ENCODE data around the gene PIK3R5.

Gene PIK3R5

DNA sequence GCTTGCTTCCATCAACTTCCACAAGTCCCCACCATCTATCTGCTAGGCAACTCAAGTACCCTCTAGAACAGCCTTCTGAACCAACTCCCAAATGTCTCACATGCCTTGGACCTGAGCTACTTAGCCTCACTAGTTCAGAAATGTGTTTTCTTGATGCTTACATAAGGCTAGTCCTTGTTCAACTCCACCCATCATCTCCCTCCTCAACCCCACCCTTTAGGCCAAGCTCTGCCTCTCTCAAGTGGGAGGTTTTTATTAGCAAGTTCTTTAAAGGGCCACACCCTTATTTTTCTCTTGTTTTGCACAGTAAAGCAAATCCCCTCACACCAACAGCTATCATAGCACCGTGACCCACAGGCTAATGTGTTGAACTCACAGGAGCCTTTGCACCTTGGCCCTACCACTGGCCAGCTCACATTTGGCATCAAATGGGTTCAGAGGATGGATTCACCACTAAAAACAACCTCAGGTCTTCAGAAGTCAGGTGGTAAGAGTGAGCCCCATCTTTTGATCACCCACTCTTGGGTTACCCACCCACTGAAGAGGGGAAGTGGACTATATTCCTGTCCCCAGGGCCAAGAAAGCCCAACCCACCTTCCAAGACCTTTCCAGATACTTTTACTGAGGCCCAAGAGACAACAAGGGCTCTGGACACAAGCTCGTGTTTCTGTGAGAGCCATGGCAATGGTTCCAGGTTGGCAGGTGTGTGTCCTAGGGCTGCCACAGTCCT is 12.2 kb downstream of the PIK3R5 start:
- peak; percentile 32 for DNase-seq (ENCODE audit: low read depth)

DNA sequence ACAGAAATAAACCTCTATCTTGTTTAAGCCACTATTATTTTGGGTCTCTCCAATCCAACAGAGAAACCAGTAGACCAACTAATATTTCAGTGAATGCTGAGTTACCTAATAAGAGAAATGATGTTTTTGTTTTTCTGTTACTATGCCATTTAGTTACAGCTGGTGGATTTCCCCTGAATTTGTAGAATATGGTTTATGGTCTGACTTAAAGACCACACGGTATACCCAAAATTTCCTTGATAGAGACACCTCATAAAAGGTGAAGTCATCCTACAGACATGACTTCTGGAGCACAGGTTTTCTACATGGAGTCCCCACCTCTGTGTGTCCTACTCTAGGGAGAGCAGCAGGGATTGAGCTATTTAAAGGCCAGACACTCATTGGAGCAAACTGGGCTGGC is 13.3 kb downstream of the PIK3R5 start:
- no peak for DNase-seq (ENCODE audit: low read depth)

DNA sequence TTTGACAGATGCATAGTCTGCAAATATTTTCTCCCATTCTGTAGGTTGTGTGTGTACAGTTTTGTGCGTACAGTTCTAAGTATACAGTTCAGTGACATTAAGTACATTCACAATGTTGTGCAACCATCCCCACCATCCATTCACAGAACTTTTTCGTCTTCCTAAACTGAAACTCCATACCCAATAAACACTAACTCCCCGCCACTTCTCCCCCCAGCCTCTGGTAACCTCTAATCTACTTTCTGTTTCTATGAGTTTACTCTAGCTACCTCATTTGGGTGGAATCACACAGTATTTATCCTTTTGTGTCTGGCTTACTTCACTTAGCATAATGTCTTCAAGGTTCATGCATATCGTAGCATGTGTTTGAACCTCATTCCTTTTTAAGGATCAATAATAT is 14.3 kb downstream of the PIK3R5 start:
- no peak for DNase-seq (ENCODE audit: low read depth)

- no peak for DNase-seq (ENCODE audit: low read depth)
These were observed 16.3 kb downstream of the PIK3R5 start for GRCh38 chr17:8949061-8949661.

GRCh38 chr17:8948462-8948861 is 17.0 kb downstream of the PIK3R5 start:
- no peak for DNase-seq (ENCODE audit: low read depth)

- DNase-seq (ENCODE audit: low read depth): no peak
These were observed 18.3 kb downstream of the PIK3R5 start for GRCh38 chr17:8947201-8947600.

- no peak for DNase-seq (ENCODE audit: low read depth)
These were observed 19.0 kb downstream of the PIK3R5 start for GRCh38 chr17:8946476-8946875.

- DNase-seq (ENCODE audit: low read depth): no peak
These were observed 19.4 kb downstream of the PIK3R5 start for GRCh38 chr17:8946071-8946470.

GRCh38 chr17:8944748-8945147 is 20.8 kb downstream of the PIK3R5 start:
- DNase-seq (ENCODE audit: low read depth): no peak

DNA sequence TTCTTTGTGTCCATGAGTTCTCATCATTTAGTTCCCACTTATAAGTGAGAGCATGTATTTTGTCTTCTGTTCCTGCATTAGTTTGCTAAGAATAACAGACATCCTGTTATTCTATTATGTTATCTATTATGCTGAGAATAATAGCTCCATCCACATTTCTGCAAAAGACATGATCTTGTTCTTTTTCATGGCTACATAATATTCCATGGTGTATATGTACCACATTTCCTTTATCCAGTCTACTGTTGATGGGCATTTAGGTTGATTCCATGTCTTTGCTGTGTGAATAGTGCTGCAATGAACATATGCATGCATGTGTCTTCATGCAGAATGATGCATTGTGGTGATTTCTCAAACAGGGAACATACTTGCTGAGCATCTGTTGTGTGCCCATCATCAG is 21.4 kb downstream of the PIK3R5 start:
- DNase-seq (ENCODE audit: low read depth): no peak

GRCh38 chr17:8941980-8942622 is 23.4 kb downstream of the PIK3R5 start:
- peak; percentile 36 for DNase-seq (ENCODE audit: low read depth)

GRCh38 chr17:8941520-8941919 is 24.0 kb downstream of the PIK3R5 start:
- peak; percentile 39 for DNase-seq (ENCODE audit: low read depth)

- DNase-seq (ENCODE audit: low read depth): peak; percentile 32
These were observed 24.5 kb downstream of the PIK3R5 start for GRCh38 chr17:8940866-8941471.

- no peak for DNase-seq (ENCODE audit: low read depth)
These were observed 25.8 kb downstream of the PIK3R5 start for GRCh38 chr17:8939496-8940334.

GRCh38 chr17:8938933-8939332 is 26.6 kb downstream of the PIK3R5 start:
- DNase-seq (ENCODE audit: low read depth): no peak

DNA sequence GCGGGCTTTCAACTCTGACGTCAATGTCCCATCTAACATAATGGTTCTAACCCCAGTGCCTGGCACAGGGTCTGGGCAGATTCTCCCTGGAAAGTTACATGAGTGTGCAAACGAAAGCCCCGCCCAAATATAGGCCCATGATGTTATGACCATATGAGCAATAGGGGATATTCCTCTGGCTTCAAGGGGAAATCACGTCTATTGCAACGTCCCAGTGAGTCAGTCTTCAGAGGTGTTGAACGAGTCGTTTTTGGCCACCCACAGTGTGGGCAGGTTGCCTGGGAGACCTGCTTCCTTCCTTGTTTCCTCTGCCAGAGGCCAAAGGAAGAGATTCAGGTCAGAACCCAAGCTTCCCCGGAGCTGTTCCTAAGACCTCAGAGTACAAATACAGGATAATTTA is 30.3 kb downstream of the PIK3R5 start:
- peak; percentile 62 for DNase-seq (ENCODE audit: low read depth)

DNA sequence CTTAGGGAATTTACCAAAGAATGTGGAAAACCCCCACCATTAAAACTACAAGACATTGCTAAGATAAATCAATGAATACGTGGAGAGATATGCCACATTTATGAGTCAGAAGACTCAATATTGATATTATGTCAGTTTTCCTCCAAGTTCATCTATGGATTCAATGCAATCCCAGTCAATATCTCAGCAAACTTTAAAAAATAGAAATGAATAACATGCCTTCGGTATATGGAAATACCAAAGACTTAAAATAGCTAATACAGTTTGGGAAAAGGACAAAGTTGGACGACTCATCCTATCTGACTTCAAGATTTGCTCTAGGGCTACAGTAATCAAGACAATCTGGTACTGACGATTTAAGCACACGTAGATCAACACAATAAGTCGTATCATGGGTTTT is 31.2 kb downstream of the PIK3R5 start:
- DNase-seq (ENCODE audit: low read depth): no peak

DNA sequence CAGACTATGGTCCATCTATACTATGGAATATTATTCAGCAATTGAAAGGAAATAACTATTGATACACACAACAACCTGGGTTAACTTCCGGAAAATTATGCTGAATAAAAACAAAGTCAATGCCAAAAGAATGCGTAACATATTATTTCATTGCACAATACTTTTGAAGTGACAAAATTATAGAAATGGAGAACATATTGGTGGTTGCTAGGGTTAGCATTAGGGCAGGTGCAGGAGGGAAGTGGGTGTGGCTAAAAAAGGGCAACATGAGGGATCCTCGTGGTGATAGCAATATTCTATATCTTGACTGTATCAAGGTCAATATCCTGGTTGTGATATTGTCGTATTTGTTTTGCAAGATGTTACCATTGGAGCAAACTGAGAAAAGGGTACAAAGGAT is 34.9 kb downstream of the PIK3R5 start:
- no peak for DNase-seq (ENCODE audit: low read depth)

DNA sequence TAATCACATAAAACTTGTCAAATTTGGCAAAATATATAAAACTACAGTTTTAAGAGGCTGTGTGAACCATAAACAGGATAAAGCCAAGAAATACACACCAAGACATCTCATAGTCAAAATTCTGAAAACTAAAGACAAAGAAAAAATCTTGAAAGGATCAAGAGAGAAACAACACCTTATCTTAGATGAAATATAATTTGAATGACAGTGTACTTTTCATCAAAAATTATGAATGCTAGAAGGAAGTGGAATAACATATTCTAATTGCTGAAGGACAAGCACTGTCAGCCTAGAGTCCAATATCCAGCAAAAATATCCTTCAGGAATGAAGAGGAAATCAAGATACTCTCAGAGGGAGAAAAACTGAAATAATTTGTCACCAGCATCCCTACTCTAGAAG is 37.2 kb downstream of the PIK3R5 start:
- DNase-seq (ENCODE audit: low read depth): no peak

- no peak for DNase-seq (ENCODE audit: low read depth)
These were observed 38.1 kb downstream of the PIK3R5 start for GRCh38 chr17:8927395-8927794.

DNA sequence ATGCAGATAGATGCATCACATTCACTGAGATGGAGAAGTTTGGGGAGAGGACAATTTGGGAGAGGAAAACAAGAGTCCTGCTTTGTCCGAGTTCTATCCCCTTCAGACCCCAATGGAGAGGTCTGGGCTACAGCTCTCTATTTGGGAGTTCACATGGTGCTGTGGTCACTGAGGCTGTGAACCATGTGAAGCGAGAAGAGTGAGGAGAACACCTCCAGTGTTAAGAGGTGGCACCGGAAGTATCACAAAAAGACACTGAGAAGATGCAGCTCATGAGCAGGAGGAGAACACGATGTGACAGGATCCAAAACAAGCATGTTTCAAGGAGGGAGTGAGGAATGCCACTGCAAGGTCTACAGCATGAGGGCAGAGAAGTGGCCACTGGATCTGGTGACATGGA is 39.7 kb downstream of the PIK3R5 start:
- DNase-seq (ENCODE audit: low read depth): no peak

DNA sequence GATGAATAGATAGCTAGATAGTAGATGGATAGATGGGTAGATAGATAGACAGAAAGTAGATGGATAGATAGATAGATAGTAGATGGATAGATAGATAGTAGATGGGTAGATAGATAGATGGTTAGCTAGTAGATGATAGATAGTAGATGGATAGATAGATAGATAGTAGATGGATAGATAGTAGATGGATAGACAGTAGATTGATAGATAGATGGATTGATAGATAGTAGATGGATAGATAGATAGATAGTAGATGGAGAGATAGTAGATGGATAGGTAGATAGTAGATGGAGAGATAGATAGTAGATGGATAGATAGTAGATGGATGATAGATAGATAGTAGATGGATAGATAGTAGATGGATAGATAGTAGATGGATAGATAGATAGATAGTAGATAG is 40.4 kb downstream of the PIK3R5 start:
- DNase-seq (ENCODE audit: low read depth): no peak

All from T-helper 22 cell (primary cell).